Ovary (tissue), 9 donors: ENCODE results near the gene SLX4IP. TPM values are rescaled to one million over a fixed set of nuclear protein-coding genes. Genes with fewer than 3 reads are reported as not detected.

Experiments
- DNase-seq, 5 donors: peaks; one replicate each; pipeline ENCODE4 v3.0.0-alpha.2; 2019 to 2020
- H3K27ac ChIP-seq, 2 donors: fragments of 200-600 bp; one replicate each; pipeline versions ENCODE4 v1.5.1 to v1.8.0; 2019 to 2022
- H3K27me3 ChIP-seq: fragments of 200-600 bp; one replicate; pipeline ENCODE4 v1.8.0; 2022
- H3K36me3 ChIP-seq: fragments of 200-600 bp; sonication (generic); one replicate; pipeline ENCODE4 v1.5.1; 2019
- H3K4me1 ChIP-seq: one replicate; pipeline ENCODE4 v1.8.1; 2013; ENCODE audit warnings: mild to moderate bottlenecking, moderate library complexity; ENCODE audit not compliant: insufficient read depth
- H3K4me3 ChIP-seq: fragments of 200-600 bp; sonication (generic); one replicate; pipeline ENCODE4 v1.5.1; 2017
- H3K9me3 ChIP-seq, 2 donors: fragments of 200-600 bp in 1 of 2; sonication (generic) in 1 of 2; one replicate each; pipeline versions ENCODE4 v1.5.1 to v1.8.1; 2013 to 2019; ENCODE audit warnings: mild to moderate bottlenecking in 1 of 2, moderate library complexity in 1 of 2
- EP300 ChIP-seq: sonication (generic); formaldehyde crosslinking; IDR thresholded peaks from one replicate; pipeline ENCODE4 v1.6.1; 2017; ENCODE audit warnings: antibody characterized with exemption
- POLR2A ChIP-seq: fragments of 450-650 bp; IDR thresholded peaks from one replicate; pipeline ENCODE4 v1.6.1; 2017; ENCODE audit warnings: antibody characterized with exemption, mild to moderate bottlenecking, moderate library complexity
- WGBS, 3 donors: extraction: QIAGEN DNeasy Blood & Tissue Kit in 1 of 3; methylation state at CpG; one replicate each; pipeline versions ENCODE4 v1.1.5 to v1.1.7; 2013 to 2017; 5-methylcytosine and 5-hydroxymethylcytosine counted together
- intact Hi-C, 4 donors: fragments of 100-400 bp; cut with DNase I; formaldehyde crosslinking; loops; one replicate each; pipeline versions ENCODE4 v1.11.0 to v1.15.1; 2022 to 2023
- polyA plus RNA-seq, 2 donors: library from polyadenylated mRNA; stranded (reverse); fragments of 200-250 nt in 1 of 2; fragments of 350-450 nt in 1 of 2; fragmentation: Illumina TruSeq in 1 of 2; extraction: RNeasy Lipid Tissue Mini Kit (QIAGEN cat#74804) in 1 of 2; gene quantifications; one replicate each; pipeline ENCODE4 v1.2.3, GENCODE V29; 2013 to 2014
- total RNA-seq, 7 donors: library from RNA; depleted of rRNA in 2 of 7; stranded (reverse); fragments of >200 nt in 2 of 7; fragmentation: NEBNext Ultra II Directional in 3 of 7; extraction: Animal tissue kit (Norgen Biotek cat#: 25700) in 3 of 7; gene quantifications; one replicate each; pipeline versions ENCODE4 v1.1.0 to v1.2.4, GENCODE V29; 2016 to 2023
- TF ChIP-seq, protein P1 (sequence below), 3 donors: fragments of 450-650 bp in 2 of 3; fragments of 200-600 bp in 1 of 3; IDR thresholded peaks; one replicate each; pipeline versions ENCODE4 v1.5.1 to v1.8.0; 2016 to 2022; ENCODE audit warnings: antibody characterized with exemption in 3 of 3, mild to moderate bottlenecking in 1 of 3
- donor health status: DM: no; HTN: no; CAD: no; lungs with moderate emphysema.
- donor health status: DM: no; HTN: no; CAD: no.
- donor health status: Bipolar disorder and iron deficiency.
- donor health status: DM: yes; HTN: yes; CAD: no.
- donor health status: DM: no; HTN: no; CAD: no.
- donor health status: DM: yes; HTN: yes; CAD: no.

SLX4IP gene
- total and polyA plus RNA-seq, 9 donors: 0.98 to 5.1 (median 2.8) TPM

DNA sequence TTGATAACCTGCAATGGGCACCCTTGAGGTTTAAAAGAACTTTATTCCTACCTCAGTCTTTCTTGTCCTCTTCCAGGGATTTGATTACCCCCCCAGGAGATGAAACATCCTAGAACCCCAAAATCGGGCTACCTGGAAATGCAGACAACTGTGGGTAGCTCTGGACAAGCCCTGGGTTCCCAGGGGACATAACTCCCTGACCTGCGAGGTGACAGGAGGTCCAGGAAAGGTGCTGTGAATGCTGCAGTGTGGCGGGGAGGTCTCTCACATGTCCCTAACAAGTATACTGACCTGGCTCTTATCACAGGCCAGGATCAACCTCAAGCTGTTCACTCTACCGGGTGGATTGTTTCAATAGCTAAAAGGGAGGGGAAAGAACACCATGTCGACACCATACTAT lies 227.0 kb downstream of the SLX4IP start:
- Histone ChIP-seq H3K4me3 (no peak overlapping the region), H3K36me3 (no peaks in the 10 kb centered on the region), H3K9me3 (no peaks in the 10 kb centered on the region), H3K27me3 (no peaks in the 10 kb centered on the region), H3K27ac (no peak overlapping the region), H3K4me1 (peaks cover 11% of the 10 kb centered on the region)
- no peak for DNase-seq
- TF ChIP-seq EP300 (no peak), POLR2A (no peak)
- TF ChIP-seq, protein P1, sequence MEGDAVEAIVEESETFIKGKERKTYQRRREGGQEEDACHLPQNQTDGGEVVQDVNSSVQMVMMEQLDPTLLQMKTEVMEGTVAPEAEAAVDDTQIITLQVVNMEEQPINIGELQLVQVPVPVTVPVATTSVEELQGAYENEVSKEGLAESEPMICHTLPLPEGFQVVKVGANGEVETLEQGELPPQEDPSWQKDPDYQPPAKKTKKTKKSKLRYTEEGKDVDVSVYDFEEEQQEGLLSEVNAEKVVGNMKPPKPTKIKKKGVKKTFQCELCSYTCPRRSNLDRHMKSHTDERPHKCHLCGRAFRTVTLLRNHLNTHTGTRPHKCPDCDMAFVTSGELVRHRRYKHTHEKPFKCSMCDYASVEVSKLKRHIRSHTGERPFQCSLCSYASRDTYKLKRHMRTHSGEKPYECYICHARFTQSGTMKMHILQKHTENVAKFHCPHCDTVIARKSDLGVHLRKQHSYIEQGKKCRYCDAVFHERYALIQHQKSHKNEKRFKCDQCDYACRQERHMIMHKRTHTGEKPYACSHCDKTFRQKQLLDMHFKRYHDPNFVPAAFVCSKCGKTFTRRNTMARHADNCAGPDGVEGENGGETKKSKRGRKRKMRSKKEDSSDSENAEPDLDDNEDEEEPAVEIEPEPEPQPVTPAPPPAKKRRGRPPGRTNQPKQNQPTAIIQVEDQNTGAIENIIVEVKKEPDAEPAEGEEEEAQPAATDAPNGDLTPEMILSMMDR (IDR thresholded peaks at IDR 0.05): no peak
- WGBS, 3 donors: 78 to 86% (median 83%) methylated on average over 5 of the region's 5 CpGs
- intact Hi-C loops: no loop called here

DNA sequence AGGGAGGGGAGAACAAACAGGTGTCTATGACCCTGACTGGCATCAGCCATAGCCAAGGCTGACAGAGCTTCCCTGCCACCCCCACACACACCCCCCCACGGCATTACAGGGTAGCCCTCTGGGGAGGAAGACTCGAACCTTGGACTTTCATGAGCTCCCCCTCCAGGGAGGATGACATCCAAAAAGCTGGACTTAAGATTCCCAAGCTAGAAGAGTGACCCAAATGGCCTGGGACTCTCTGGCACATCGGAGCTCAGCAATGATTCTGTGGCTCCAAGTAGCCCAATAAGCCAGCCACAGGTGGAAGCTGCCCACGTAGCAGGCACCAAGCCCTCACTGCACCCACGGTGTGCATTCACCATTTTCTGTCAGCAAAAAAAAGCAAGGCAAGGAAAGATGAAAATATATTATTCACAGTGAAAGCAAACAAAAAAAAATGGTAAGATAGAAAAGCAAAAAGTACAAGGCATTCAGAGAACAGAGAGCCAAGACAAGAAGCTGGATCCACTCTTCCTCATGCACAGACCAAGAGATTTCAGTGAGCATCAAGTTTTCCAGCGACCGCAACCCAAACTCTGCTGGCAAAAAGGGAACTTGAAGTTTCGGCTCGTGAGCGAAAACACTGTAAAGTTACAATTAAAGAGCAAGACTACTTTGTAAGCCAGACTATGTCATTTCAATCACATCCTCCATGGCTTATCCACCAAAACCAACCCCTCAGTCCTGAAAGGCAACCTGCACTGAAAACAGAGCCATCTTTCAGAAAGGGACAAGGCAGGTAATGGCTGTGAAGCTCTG lies 227.8 kb downstream of the SLX4IP start:
- Histone ChIP-seq H3K27ac (no peak overlapping the region), H3K27me3 (no peaks in the 10 kb centered on the region), H3K9me3 (no peaks in the 10 kb centered on the region), H3K36me3 (no peaks in the 10 kb centered on the region), H3K4me3 (no peak overlapping the region), H3K4me1 (peaks cover 11% of the 10 kb centered on the region)
- DNase-seq: no peak
- 70 to 85% (median 82%) methylated on average over 10 of the region's 10 CpGs for WGBS, 3 donors
- TF ChIP-seq, protein P1 (IDR thresholded peaks at IDR 0.05): no peak
- TF ChIP-seq EP300: no peak
- no peak for TF ChIP-seq POLR2A
- intact Hi-C loops: no loop called here

DNA sequence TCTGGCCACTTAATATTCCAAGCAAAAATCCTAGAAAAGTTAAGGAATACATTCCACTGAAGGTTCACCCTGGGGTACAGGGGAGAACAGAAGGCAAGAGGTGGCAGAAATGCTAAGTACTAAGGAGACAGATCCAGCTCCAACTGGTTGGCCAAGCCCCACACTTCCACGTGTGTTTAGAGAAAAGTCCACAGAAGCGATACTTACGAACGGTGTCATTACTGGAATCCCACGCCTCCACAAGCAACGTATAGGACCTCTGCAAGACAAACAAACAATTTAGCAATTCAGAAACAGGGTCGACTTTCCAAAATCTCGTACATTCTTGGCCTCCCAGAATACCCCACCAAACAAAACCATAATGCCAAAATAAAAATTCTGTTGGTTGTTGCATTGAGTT lies 228.7 kb downstream of the SLX4IP start:
- TF ChIP-seq EP300: no peak
- no peak for TF ChIP-seq POLR2A
- Histone ChIP-seq H3K27me3 (no peaks in the 10 kb centered on the region), H3K4me1 (peaks cover 11% of the 10 kb centered on the region), H3K4me3 (no peak overlapping the region), H3K9me3 (no peaks in the 10 kb centered on the region), H3K27ac (no peak overlapping the region), H3K36me3 (no peaks in the 10 kb centered on the region)
- WGBS, 3 donors: 79 to 83% (median 81%) methylated on average over 8 of the region's 8 CpGs
- intact Hi-C loops: no loop called here
- DNase-seq: no peak

DNA sequence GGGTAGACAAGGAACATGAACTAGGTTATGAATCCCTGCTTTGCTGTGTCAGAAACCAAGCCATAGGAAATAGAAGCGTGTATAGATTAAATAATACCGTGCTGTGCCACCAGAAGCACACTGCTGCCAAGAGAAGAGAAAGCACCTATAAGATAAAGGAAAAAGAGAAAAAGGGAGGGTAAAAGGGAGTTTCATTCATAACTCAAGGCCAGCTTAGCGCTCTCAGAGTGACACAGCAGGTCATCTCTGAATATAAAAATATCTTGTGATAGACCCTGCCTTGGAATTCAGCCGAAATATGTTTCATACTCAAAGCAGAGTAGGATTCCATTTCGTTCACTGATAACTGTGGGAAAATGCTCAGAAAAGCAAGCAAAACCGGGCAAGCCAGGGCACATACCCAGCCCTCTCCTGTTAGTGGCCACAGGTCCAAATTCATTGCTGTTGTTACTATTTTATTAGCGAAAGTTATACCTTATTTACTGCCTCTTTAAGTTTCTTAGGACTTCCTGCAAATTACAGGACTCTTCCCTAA lies 230.0 kb downstream of the SLX4IP start:
- intact Hi-C loops: no loop called here
- TF ChIP-seq, protein P1 (IDR thresholded peaks at IDR 0.05): no peak
- TF ChIP-seq POLR2A (no peak), EP300 (no peak)
- H3K27me3 ChIP-seq: no peaks in the 10 kb centered on the region
- H3K4me3 ChIP-seq: no peak overlapping the region
- H3K9me3 ChIP-seq: no peaks in the 10 kb centered on the region
- H3K4me1 ChIP-seq: peaks cover 13% of the 10 kb centered on the region
- 19% methylated on average over 7 of the region's 7 CpGs for WGBS, 3 donors
- H3K27ac ChIP-seq: no peak overlapping the region
- H3K36me3 ChIP-seq: no peaks in the 10 kb centered on the region
- DNase-seq: no peak

DNA sequence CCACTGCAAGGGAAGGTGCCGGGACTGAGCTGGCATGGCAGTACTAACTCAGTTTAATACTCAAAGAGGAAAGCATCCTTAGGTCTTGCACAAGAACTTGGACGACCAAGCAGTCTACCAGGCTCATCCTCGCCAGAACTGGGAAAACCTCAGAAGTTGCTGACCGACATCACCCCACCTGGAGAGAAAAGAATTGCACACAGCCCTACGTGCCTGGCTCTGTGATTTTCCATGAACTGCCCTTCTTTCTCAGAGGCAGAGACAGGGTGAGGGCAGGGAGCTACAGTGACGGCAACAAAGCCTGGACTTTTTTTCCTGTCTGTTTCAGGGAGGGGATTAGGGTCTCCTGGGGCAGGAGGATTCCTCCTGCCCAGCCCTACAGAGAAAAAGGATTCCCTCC lies 230.7 kb downstream of the SLX4IP start:
- Histone ChIP-seq H3K4me3 (no peak overlapping the region), H3K27ac (no peak overlapping the region), H3K27me3 (no peaks in the 10 kb centered on the region), H3K36me3 (no peaks in the 10 kb centered on the region), H3K4me1 (peaks cover 13% of the 10 kb centered on the region), H3K9me3 (no peaks in the 10 kb centered on the region)
- intact Hi-C loops: no loop called here
- TF ChIP-seq, protein P1 (IDR thresholded peaks at IDR 0.05): no peak
- TF ChIP-seq EP300 (no peak), POLR2A (no peak)
- 44 to 72% (median 62%) methylated on average over 6 of the region's 6 CpGs for WGBS, 3 donors
- DNase-seq: no peak
